ENCODE results near the gene ITPRID2.

Gene ITPRID2

DNA sequence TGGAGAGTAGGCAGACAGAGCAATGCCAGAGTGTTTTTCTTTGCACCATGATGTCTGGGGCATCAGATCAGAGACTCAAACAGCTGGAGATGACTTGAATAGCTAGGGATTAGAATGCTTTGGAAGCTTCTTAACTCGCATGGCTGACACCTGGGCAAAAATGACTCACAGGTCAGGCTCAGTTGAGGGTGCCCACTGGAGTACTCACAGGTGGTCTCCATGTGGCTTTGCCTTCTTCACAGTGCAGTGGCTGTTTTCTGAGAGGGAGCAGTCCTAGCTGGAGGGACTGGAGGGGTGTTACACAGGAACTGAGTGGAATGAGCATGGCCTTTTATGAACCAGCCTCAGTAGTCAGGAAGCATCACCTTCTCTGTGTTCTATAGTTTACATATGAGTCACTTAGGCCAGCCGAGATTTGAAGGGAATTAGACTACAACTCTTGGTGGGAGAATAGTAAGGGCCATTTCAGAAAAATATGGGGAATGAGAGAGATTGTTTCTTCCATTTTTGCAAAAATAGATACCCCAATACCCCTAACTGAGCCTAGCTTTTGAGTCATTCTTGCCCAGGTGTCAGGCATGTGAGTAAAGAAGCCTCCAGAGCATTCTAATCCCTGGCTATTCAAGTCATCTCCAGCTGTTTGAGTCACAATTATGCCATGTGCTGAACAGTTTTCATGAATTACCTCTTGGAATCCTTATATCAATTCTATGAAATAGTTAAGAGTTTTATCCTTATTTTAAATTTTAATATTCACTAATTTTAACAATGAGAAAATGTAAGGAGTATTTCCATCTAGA, 87.0 kb downstream of the ITPRID2 start:
- Histone ChIP-seq H3K4me3 (ENCODE audit: low read depth, low read length) (no peak overlapping the region), H4K12ac (ENCODE audit: low read depth, low read length) (no peak overlapping the region), H3K9me3 (ENCODE audit: insufficient read depth, low read depth, low read length) (no peaks in the 10 kb centered on the region), H2BK120ac (ENCODE audit: insufficient read depth, low read length, poor library complexity) (no peak overlapping the region), H2BK12ac (ENCODE audit: low read length) (no peak overlapping the region), H3K9ac (ENCODE audit: low read length) (no peak overlapping the region), H3K18ac (ENCODE audit: low read length) (no peak overlapping the region), H3K27ac (ENCODE audit: low read depth, low read length) (no peak overlapping the region), H3K23ac (ENCODE audit: low read length) (no peak overlapping the region), H2AK5ac (ENCODE audit: low read length) (no peak overlapping the region), H3K36me3 (ENCODE audit: control insufficient read depth in 1 of 2, insufficient read depth in 2 of 2, low read length in 2 of 2) (no peaks in the 10 kb centered on the region), H4K8ac (ENCODE audit: low read depth, low read length) (no peak overlapping the region), H3K4ac (ENCODE audit: low read depth, low read length) (no peak overlapping the region), H3K4me2 (ENCODE audit: low read length) (no peak overlapping the region), H3K14ac (ENCODE audit: low read length) (no peak overlapping the region), H2AFZ (ENCODE audit: insufficient read depth, low read length, poor library complexity) (no peak overlapping the region), H3K4me1 (ENCODE audit: control insufficient read depth in 1 of 2, insufficient read depth in 2 of 2, low read length in 2 of 2) (peaks cover 0 to 4% of the 10 kb centered on the region in 2 experiments), H3K79me2 (ENCODE audit: control insufficient read depth, insufficient read depth, low read length, poor library complexity) (no peaks in the 10 kb centered on the region), H3K27me3 (ENCODE audit: insufficient read depth, low read length) (no peaks in the 10 kb centered on the region), H3K79me1 (ENCODE audit: low read length) (no peaks in the 10 kb centered on the region), H2BK5ac (ENCODE audit: low read depth, low read length, poor library complexity) (no peak overlapping the region), H4K91ac (ENCODE audit: low read depth, low read length) (no peak overlapping the region)
- peak; percentile 37 to 67 for DNase-seq
- no CpG with 5 or more reads among the region's 2 CpGs for WGBS (ENCODE audit: extremely low coverage, insufficient coverage, insufficient read length)
